Tibial nerve (tissue), 3 donors: ENCODE measurements around the gene PTK6.

Experiments used
- POLR2A ChIP-seq, 2 donors: fragments of 450-650 bp; IDR thresholded peaks; one replicate each; pipeline ENCODE4 v1.6.1; 2017; ENCODE audit warnings: antibody characterized with exemption in 2 of 2, mild to moderate bottlenecking in 2 of 2, moderate library complexity in 2 of 2
- TF ChIP-seq, protein P1 (sequence below), 5 experiments: fragments of 200-600 bp in 3 of 5; fragments of 450-650 bp in 2 of 5; sonication (generic) in 3 of 5; IDR thresholded peaks; one replicate each; pipeline ENCODE4 v1.5.1; 2016 to 2019; ENCODE audit warnings: antibody characterized with exemption in 5 of 5, mild to moderate bottlenecking in 3 of 5, moderate library complexity in 2 of 5

DNA sequence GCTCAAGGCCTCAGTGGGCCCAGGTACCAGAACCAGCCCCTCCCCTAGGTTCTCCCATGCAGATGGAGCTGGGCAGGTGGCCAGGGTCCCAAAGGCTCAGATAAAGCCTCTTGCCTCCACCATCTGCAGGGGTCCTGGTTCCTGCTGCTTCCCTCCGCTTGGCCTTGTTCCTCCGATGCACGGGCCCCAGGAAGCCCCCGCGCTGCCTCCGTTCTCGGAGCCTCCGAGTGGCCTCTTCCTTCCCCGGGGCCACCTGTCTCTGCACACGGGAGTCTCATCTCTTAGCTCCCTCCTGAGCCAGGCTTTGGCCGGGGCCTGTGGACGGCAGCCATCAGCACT is 1.9 kb upstream of the PTK6 start:
- TF ChIP-seq, protein P1, sequence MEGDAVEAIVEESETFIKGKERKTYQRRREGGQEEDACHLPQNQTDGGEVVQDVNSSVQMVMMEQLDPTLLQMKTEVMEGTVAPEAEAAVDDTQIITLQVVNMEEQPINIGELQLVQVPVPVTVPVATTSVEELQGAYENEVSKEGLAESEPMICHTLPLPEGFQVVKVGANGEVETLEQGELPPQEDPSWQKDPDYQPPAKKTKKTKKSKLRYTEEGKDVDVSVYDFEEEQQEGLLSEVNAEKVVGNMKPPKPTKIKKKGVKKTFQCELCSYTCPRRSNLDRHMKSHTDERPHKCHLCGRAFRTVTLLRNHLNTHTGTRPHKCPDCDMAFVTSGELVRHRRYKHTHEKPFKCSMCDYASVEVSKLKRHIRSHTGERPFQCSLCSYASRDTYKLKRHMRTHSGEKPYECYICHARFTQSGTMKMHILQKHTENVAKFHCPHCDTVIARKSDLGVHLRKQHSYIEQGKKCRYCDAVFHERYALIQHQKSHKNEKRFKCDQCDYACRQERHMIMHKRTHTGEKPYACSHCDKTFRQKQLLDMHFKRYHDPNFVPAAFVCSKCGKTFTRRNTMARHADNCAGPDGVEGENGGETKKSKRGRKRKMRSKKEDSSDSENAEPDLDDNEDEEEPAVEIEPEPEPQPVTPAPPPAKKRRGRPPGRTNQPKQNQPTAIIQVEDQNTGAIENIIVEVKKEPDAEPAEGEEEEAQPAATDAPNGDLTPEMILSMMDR (IDR thresholded peaks at IDR 0.05): no peak
- no peak for TF ChIP-seq POLR2A (IDR thresholded peaks at IDR 0.05)
